GM18870 (cell line): ENCODE measurements around the gene VWA1.
"Not testable (repeated sequence)": the region's sequence is repeated elsewhere in the genome, so short reads cannot be mapped to it uniquely, and the experiment has no call there.

ENCODE experiments used
- ATAC-seq: cut with Tn5 transposase; IDR thresholded peaks from one replicate; pipeline ENCODE4 v1.9.1; 2021; ENCODE audit warnings: moderate library complexity; ENCODE audit not compliant: unreplicated experiment

VWA1 gene

GRCh38 chr1:1482856-1483255 lies 47.4 kb downstream of the VWA1 start:
- no peak for ATAC-seq

- ATAC-seq = no peak
Observed at GRCh38 chr1:1483714-1484113, 48.2 kb downstream of the VWA1 start.

GRCh38 chr1:1484976-1485750 lies 49.7 kb downstream of the VWA1 start:
- ATAC-seq = not testable (repeated sequence)

GRCh38 chr1:1485755-1486317 lies 50.3 kb downstream of the VWA1 start:
- ATAC-seq = not testable (repeated sequence)

GRCh38 chr1:1487701-1488100 lies 52.2 kb downstream of the VWA1 start:
- ATAC-seq = no peak

- ATAC-seq = no peak
Observed at GRCh38 chr1:1489231-1489630, 53.7 kb downstream of the VWA1 start.

- ATAC-seq = no peak
Observed at GRCh38 chr1:1489861-1490260, 54.4 kb downstream of the VWA1 start.

- no peak for ATAC-seq
Observed at GRCh38 chr1:1490633-1491230, 55.2 kb downstream of the VWA1 start.

GRCh38 chr1:1491601-1492000 lies 56.1 kb downstream of the VWA1 start:
- no peak for ATAC-seq
